ENCODE results near the gene ANO2. TPM values are rescaled to one million over a fixed set of nuclear protein-coding genes. Genes with fewer than 3 reads are reported as not detected.

The ANO2 gene
- total and polyA plus RNA-seq, 2 experiments from 2014 or later: 0.21 TPM; not detected in 1

- no peak for DNase-seq (ENCODE audit: low read depth in 1 of 2, low spot score in 1 of 2)
- Histone ChIP-seq H3K36me3 (no peaks in the 10 kb centered on the region), H3K4me3 (no peak overlapping the region), H3K27me3 (no peaks in the 10 kb centered on the region), H3K9me3 (ENCODE audit: low read depth) (no peaks in the 10 kb centered on the region), H3K4me1 (ENCODE audit: low read depth) (no peaks in the 10 kb centered on the region), H3K27ac (no peak overlapping the region)
- no peak for TF ChIP-seq CTCF (IDR thresholded peaks at IDR 0.05; ENCODE audit: low read depth, low read length)
These were observed 425.0 kb downstream of the ANO2 start for GRCh38 chr12:5520037-5520436.

GRCh38 chr12:5518584-5519365, 426.3 kb downstream of the ANO2 start:
- H3K27me3 ChIP-seq: no peaks in the 10 kb centered on the region
- H3K36me3 ChIP-seq: no peaks in the 10 kb centered on the region
- no peak for DNase-seq (ENCODE audit: low read depth in 1 of 2, low spot score in 1 of 2)
- H3K9me3 ChIP-seq (ENCODE audit: low read depth): no peaks in the 10 kb centered on the region
- no peak overlapping the region for H3K27ac ChIP-seq
- no peak for TF ChIP-seq CTCF (IDR thresholded peaks at IDR 0.05; ENCODE audit: low read depth, low read length)
- H3K4me3 ChIP-seq: no peak overlapping the region
- no peaks in the 10 kb centered on the region for H3K4me1 ChIP-seq (ENCODE audit: low read depth)

- no peak overlapping the region for H3K27ac ChIP-seq
- no peak for DNase-seq (ENCODE audit: low read depth in 1 of 2, low spot score in 1 of 2)
These were observed 428.5 kb downstream of the ANO2 start for GRCh38 chr12:5516371-5517241.

GRCh38 chr12:5515458-5515857, 429.6 kb downstream of the ANO2 start:
- Histone ChIP-seq H3K4me3 (no peak overlapping the region), H3K4me1 (ENCODE audit: low read depth) (no peaks in the 10 kb centered on the region), H3K9me3 (ENCODE audit: low read depth) (no peaks in the 10 kb centered on the region), H3K27ac (no peak overlapping the region), H3K27me3 (no peaks in the 10 kb centered on the region), H3K36me3 (no peaks in the 10 kb centered on the region)
- no peak for DNase-seq (ENCODE audit: low read depth in 1 of 2, low spot score in 1 of 2)
- no peak for TF ChIP-seq CTCF (IDR thresholded peaks at IDR 0.05; ENCODE audit: low read depth, low read length)

More at GRCh38 chr12:5516371-5517241, 428.5 kb downstream of the ANO2 start:
- Histone ChIP-seq H3K36me3 (no peaks in the 10 kb centered on the region), H3K27me3 (no peaks in the 10 kb centered on the region), H3K9me3 (ENCODE audit: low read depth) (no peaks in the 10 kb centered on the region), H3K4me3 (no peak overlapping the region), H3K4me1 (ENCODE audit: low read depth) (no peaks in the 10 kb centered on the region)
- TF ChIP-seq CTCF (IDR thresholded peaks at IDR 0.05; ENCODE audit: low read depth, low read length): no peak

- H3K27me3 ChIP-seq: no peaks in the 10 kb centered on the region
- TF ChIP-seq CTCF (IDR thresholded peaks at IDR 0.05; ENCODE audit: low read depth, low read length): no peak
- H3K4me1 ChIP-seq (ENCODE audit: low read depth): no peaks in the 10 kb centered on the region
- no peaks in the 10 kb centered on the region for H3K36me3 ChIP-seq
- no peak for DNase-seq (ENCODE audit: low read depth in 1 of 2, low spot score in 1 of 2)
- H3K9me3 ChIP-seq (ENCODE audit: low read depth): no peaks in the 10 kb centered on the region
- no peak overlapping the region for H3K27ac ChIP-seq
- no peak overlapping the region for H3K4me3 ChIP-seq
These were observed 430.5 kb downstream of the ANO2 start for GRCh38 chr12:5514545-5514944.

Data from cardiac muscle cell (in vitro differentiated cells and primary cell).